BE2C (cell line): ENCODE results near the gene SELENOP.

Experiments used
- DNase-seq: peaks from one replicate; pipeline ENCODE4 v3.0.0-alpha.2; 2020
- H3K27me3 ChIP-seq: fragments of 250-450 bp; sonication (Bioruptor Pico); 2 replicates; pipeline ENCODE4 v1.5.1; 2020; ENCODE audit warnings: mild to moderate bottlenecking
- H3K36me3 ChIP-seq: fragments of 250-450 bp; sonication (Bioruptor Pico); 2 replicates; pipeline ENCODE4 v1.5.1; 2020; ENCODE audit warnings: mild to moderate bottlenecking
- H3K4me1 ChIP-seq: fragments of 250-450 bp; sonication (Bioruptor Pico); 2 replicates; pipeline ENCODE4 v1.5.1; 2020
- H3K4me3 ChIP-seq: 2 replicates; pipeline ENCODE4 v1.5.1; 2011; ENCODE audit warnings: low read depth, low read length
- H3K9me3 ChIP-seq: fragments of 250-450 bp; sonication (Bioruptor Pico); 2 replicates; pipeline ENCODE4 v1.5.1; 2020
- CTCF ChIP-seq: IDR thresholded peaks from 2 replicates; pipeline ENCODE4 v1.5.1; 2012; ENCODE audit warnings: mild to moderate bottlenecking, low read depth, low read length

Gene SELENOP

GRCh38 chr5:42832060-42832459 lies 20.4 kb upstream of the SELENOP start:
- H3K36me3 ChIP-seq: no peaks in the 10 kb centered on the region
- H3K27me3 ChIP-seq: no peaks in the 10 kb centered on the region
- no peak for DNase-seq
- no peak for TF ChIP-seq CTCF
- H3K9me3 ChIP-seq: no peaks in the 10 kb centered on the region
- no peak overlapping the region for H3K4me3 ChIP-seq
- no peaks in the 10 kb centered on the region for H3K4me1 ChIP-seq

- no peak for TF ChIP-seq CTCF
- Histone ChIP-seq H3K27me3 (no peaks in the 10 kb centered on the region), H3K9me3 (no peaks in the 10 kb centered on the region), H3K4me3 (no peak overlapping the region), H3K4me1 (no peaks in the 10 kb centered on the region), H3K36me3 (no peaks in the 10 kb centered on the region)
- no peak for DNase-seq
Observed at GRCh38 chr5:42830924-42831323, 19.2 kb upstream of the SELENOP start.

GRCh38 chr5:42828671-42829070 lies 17.0 kb upstream of the SELENOP start:
- TF ChIP-seq CTCF: no peak
- H3K36me3 ChIP-seq: no peaks in the 10 kb centered on the region
- no peaks in the 10 kb centered on the region for H3K27me3 ChIP-seq
- no peak overlapping the region for H3K4me3 ChIP-seq
- no peak for DNase-seq
- no peaks in the 10 kb centered on the region for H3K4me1 ChIP-seq
- no peaks in the 10 kb centered on the region for H3K9me3 ChIP-seq

- H3K27me3 ChIP-seq: no peaks in the 10 kb centered on the region
- TF ChIP-seq CTCF: no peak
- no peak overlapping the region for H3K4me3 ChIP-seq
- no peaks in the 10 kb centered on the region for H3K9me3 ChIP-seq
- no peaks in the 10 kb centered on the region for H3K4me1 ChIP-seq
- DNase-seq: no peak
- no peaks in the 10 kb centered on the region for H3K36me3 ChIP-seq
Observed at GRCh38 chr5:42826757-42827515, 15.2 kb upstream of the SELENOP start.

GRCh38 chr5:42825422-42826148 lies 13.9 kb upstream of the SELENOP start:
- Histone ChIP-seq H3K36me3 (no peaks in the 10 kb centered on the region), H3K27me3 (no peaks in the 10 kb centered on the region), H3K4me3 (no peak overlapping the region), H3K9me3 (no peaks in the 10 kb centered on the region), H3K4me1 (no peaks in the 10 kb centered on the region)
- no peak for TF ChIP-seq CTCF
- DNase-seq: no peak
